ENCODE measurements around the gene STK24. TPM values are rescaled to one million over a fixed set of nuclear protein-coding genes. Genes with fewer than 3 reads are reported as not detected.
A peak's percentile ranks its signal among the peaks of the same experiment; 100 is the strongest.

STK24 gene
- total RNA-seq, 5 donors from 2014 or later (not counting 1 experiment from before 2014, with no cell fraction given) = 92.1 to 143 (median 113) TPM

GRCh38 chr13:98438246-98439125 is 138.4 kb downstream of the STK24 start:
- CTCF ChIA-PET = no interaction called here
- Histone ChIP-seq H3K4me1 (ENCODE audit: control insufficient read depth in 1 of 2, extremely low read depth in 1 of 2, insufficient read depth in 2 of 2, low read length in 2 of 2) (no peaks in the 10 kb centered on the region), H3K4me3 (ENCODE audit: control insufficient read depth in 1 of 2, extremely low read depth in 1 of 2, low read length in 1 of 2) (no peak overlapping the region), H3K9me3 (no peaks in the 10 kb centered on the region), H3K27ac (ENCODE audit: low read length) (no peak overlapping the region), H3K27me3 (replicated peaks in 1 of 2; ENCODE audit: control insufficient read depth in 2 of 2, extremely low read depth in 1 of 2, insufficient read depth in 2 of 2, low read length in 1 of 2) (peaks cover 0 to 7% of the 10 kb centered on the region in 2 experiments), H3K36me3 (ENCODE audit: control insufficient read depth in 2 of 2, extremely low read depth in 1 of 2, insufficient read depth in 1 of 2, low read length in 1 of 2) (no peaks in the 10 kb centered on the region)
- DNase-seq = no peak
- Mint-ChIP-seq H3K4me1 (no peaks in the 10 kb centered on the region), H3K36me3 (no peaks in the 10 kb centered on the region), H3K27ac (no peak overlapping the region), H3K4me3 (no peak overlapping the region), H3K9me3 (no peaks in the 10 kb centered on the region), H3K27me3 (no peaks in the 10 kb centered on the region)
- POLR2A ChIA-PET = no interaction called here
- 89% methylated on average over 17 of the region's 27 CpGs for WGBS (ENCODE audit: insufficient coverage)
- peak in 1 of 4 experiments; percentile 17 for ATAC-seq (replicated peaks in 1 of 4)

GRCh38 chr13:98436233-98436910 is 140.5 kb downstream of the STK24 start:
- 48% methylated on average over 6 of the region's 12 CpGs for WGBS (ENCODE audit: insufficient coverage)
- H3K9me3 Mint-ChIP-seq = no peaks in the 10 kb centered on the region
- peaks cover 0 to 15% of the 10 kb centered on the region in 2 experiments for H3K27me3 ChIP-seq (replicated peaks in 1 of 2; ENCODE audit: control insufficient read depth in 2 of 2, extremely low read depth in 1 of 2, insufficient read depth in 2 of 2, low read length in 1 of 2)
- no peak overlapping the region for H3K27ac Mint-ChIP-seq
- H3K4me3 ChIP-seq (ENCODE audit: control insufficient read depth in 1 of 2, extremely low read depth in 1 of 2, low read length in 1 of 2) = no peak overlapping the region
- H3K27me3 Mint-ChIP-seq = peaks cover 6 to 9% of the 10 kb centered on the region in 2 donors
- no peaks in the 10 kb centered on the region for H3K36me3 Mint-ChIP-seq
- ChIA-PET POLR2A (no interaction called here), CTCF (no interaction called here)
- DNase-seq = no peak
- H3K9me3 ChIP-seq = no peaks in the 10 kb centered on the region
- H3K4me1 Mint-ChIP-seq = no peaks in the 10 kb centered on the region
- H3K4me3 Mint-ChIP-seq = no peak overlapping the region
- H3K36me3 ChIP-seq (ENCODE audit: control insufficient read depth in 2 of 2, extremely low read depth in 1 of 2, insufficient read depth in 1 of 2, low read length in 1 of 2) = no peaks in the 10 kb centered on the region
- H3K27ac ChIP-seq (ENCODE audit: low read length) = no peak overlapping the region
- no peaks in the 10 kb centered on the region for H3K4me1 ChIP-seq (ENCODE audit: control insufficient read depth in 1 of 2, extremely low read depth in 1 of 2, insufficient read depth in 2 of 2, low read length in 2 of 2)
- no peak for ATAC-seq (replicated peaks in 1 of 4)

- H3K36me3 ChIP-seq (ENCODE audit: control insufficient read depth in 2 of 2, extremely low read depth in 1 of 2, insufficient read depth in 1 of 2, low read length in 1 of 2) = no peaks in the 10 kb centered on the region
- Mint-ChIP-seq H3K36me3 (no peaks in the 10 kb centered on the region), H3K9me3 (no peaks in the 10 kb centered on the region), H3K27me3 (peaks cover 6 to 15% of the 10 kb centered on the region in 2 donors), H3K27ac (no peak overlapping the region), H3K4me1 (no peaks in the 10 kb centered on the region), H3K4me3 (no peak overlapping the region)
- H3K9me3 ChIP-seq = no peaks in the 10 kb centered on the region
- H3K27ac ChIP-seq (ENCODE audit: low read length) = no peak overlapping the region
- H3K4me1 ChIP-seq (ENCODE audit: control insufficient read depth in 1 of 2, extremely low read depth in 1 of 2, insufficient read depth in 2 of 2, low read length in 2 of 2) = no peaks in the 10 kb centered on the region
- ChIA-PET CTCF (no interaction called here), POLR2A (no interaction called here)
- no peak overlapping the region for H3K4me3 ChIP-seq (ENCODE audit: control insufficient read depth in 1 of 2, extremely low read depth in 1 of 2, low read length in 1 of 2)
- WGBS (ENCODE audit: insufficient coverage) = 91% methylated on average over 8 of the region's 11 CpGs
- no peak for DNase-seq
- ATAC-seq (replicated peaks in 1 of 4) = no peak
- H3K27me3 ChIP-seq (replicated peaks in 1 of 2; ENCODE audit: control insufficient read depth in 2 of 2, extremely low read depth in 1 of 2, insufficient read depth in 2 of 2, low read length in 1 of 2) = peaks cover 0 to 20% of the 10 kb centered on the region in 2 experiments
Measured at GRCh38 chr13:98435376-98435775, 141.5 kb downstream of the STK24 start.

GRCh38 chr13:98434060-98434459 is 142.8 kb downstream of the STK24 start:
- Mint-ChIP-seq H3K27ac (no peak overlapping the region), H3K36me3 (no peaks in the 10 kb centered on the region), H3K4me1 (no peaks in the 10 kb centered on the region), H3K27me3 (peaks cover 7 to 23% of the 10 kb centered on the region in 2 donors), H3K4me3 (no peak overlapping the region), H3K9me3 (no peaks in the 10 kb centered on the region)
- 100% methylated on average over 1 of the region's 6 CpGs for WGBS (ENCODE audit: insufficient coverage)
- ChIA-PET POLR2A (no interaction called here), CTCF (interaction anchor here in 1 of 2 donors (0.6 kb wide), 1 partner anchor 258 kb away, joined by 8 read pairs; no protein-coding TSS in a partner anchor)
- DNase-seq (no peak), ATAC-seq (replicated peaks in 1 of 4) (no peak)
- Histone ChIP-seq H3K9me3 (no peaks in the 10 kb centered on the region), H3K27ac (ENCODE audit: low read length) (no peak overlapping the region), H3K4me3 (ENCODE audit: control insufficient read depth in 1 of 2, extremely low read depth in 1 of 2, low read length in 1 of 2) (no peak overlapping the region), H3K4me1 (ENCODE audit: control insufficient read depth in 1 of 2, extremely low read depth in 1 of 2, insufficient read depth in 2 of 2, low read length in 2 of 2) (no peaks in the 10 kb centered on the region), H3K27me3 (replicated peaks in 1 of 2; ENCODE audit: control insufficient read depth in 2 of 2, extremely low read depth in 1 of 2, insufficient read depth in 2 of 2, low read length in 1 of 2) (peaks cover 0 to 33% of the 10 kb centered on the region in 2 experiments), H3K36me3 (ENCODE audit: control insufficient read depth in 2 of 2, extremely low read depth in 1 of 2, insufficient read depth in 1 of 2, low read length in 1 of 2) (no peaks in the 10 kb centered on the region)

GRCh38 chr13:98433654-98434053 is 143.3 kb downstream of the STK24 start:
- Histone ChIP-seq H3K9me3 (no peaks in the 10 kb centered on the region), H3K27me3 (replicated peaks in 1 of 2; ENCODE audit: control insufficient read depth in 2 of 2, extremely low read depth in 1 of 2, insufficient read depth in 2 of 2, low read length in 1 of 2) (peaks cover 0 to 29% of the 10 kb centered on the region in 2 experiments), H3K4me1 (ENCODE audit: control insufficient read depth in 1 of 2, extremely low read depth in 1 of 2, insufficient read depth in 2 of 2, low read length in 2 of 2) (no peaks in the 10 kb centered on the region), H3K4me3 (ENCODE audit: control insufficient read depth in 1 of 2, extremely low read depth in 1 of 2, low read length in 1 of 2) (no peak overlapping the region), H3K27ac (ENCODE audit: low read length) (no peak overlapping the region), H3K36me3 (ENCODE audit: control insufficient read depth in 2 of 2, extremely low read depth in 1 of 2, insufficient read depth in 1 of 2, low read length in 1 of 2) (no peaks in the 10 kb centered on the region)
- POLR2A ChIA-PET = no interaction called here
- no peak overlapping the region for H3K4me3 Mint-ChIP-seq
- H3K4me1 Mint-ChIP-seq = no peaks in the 10 kb centered on the region
- no peak for DNase-seq
- CTCF ChIA-PET = interaction anchor here in 1 of 2 donors (0.6 kb wide), 1 partner anchor 259 kb away, joined by 8 read pairs; no protein-coding TSS in a partner anchor
- no peaks in the 10 kb centered on the region for H3K9me3 Mint-ChIP-seq
- H3K27ac Mint-ChIP-seq = no peak overlapping the region
- WGBS (ENCODE audit: insufficient coverage) = 87% methylated on average over 3 of the region's 10 CpGs
- peaks cover 11 to 27% of the 10 kb centered on the region in 2 donors for H3K27me3 Mint-ChIP-seq
- no peak for ATAC-seq (replicated peaks in 1 of 4)
- H3K36me3 Mint-ChIP-seq = no peaks in the 10 kb centered on the region

GRCh38 chr13:98432638-98433037 is 144.3 kb downstream of the STK24 start:
- ChIA-PET CTCF (interaction anchor here in 1 of 2 donors (0.5 kb wide), 1 partner anchor 185 kb away, joined by 3 read pairs; no protein-coding TSS in a partner anchor), POLR2A (no interaction called here)
- Histone ChIP-seq H3K27me3 (replicated peaks in 1 of 2; ENCODE audit: control insufficient read depth in 2 of 2, extremely low read depth in 1 of 2, insufficient read depth in 2 of 2, low read length in 1 of 2) (peaks cover 0 to 29% of the 10 kb centered on the region in 2 experiments), H3K4me3 (ENCODE audit: control insufficient read depth in 1 of 2, extremely low read depth in 1 of 2, low read length in 1 of 2) (no peak overlapping the region), H3K9me3 (no peaks in the 10 kb centered on the region), H3K27ac (ENCODE audit: low read length) (no peak overlapping the region), H3K36me3 (ENCODE audit: control insufficient read depth in 2 of 2, extremely low read depth in 1 of 2, insufficient read depth in 1 of 2, low read length in 1 of 2) (no peaks in the 10 kb centered on the region), H3K4me1 (ENCODE audit: control insufficient read depth in 1 of 2, extremely low read depth in 1 of 2, insufficient read depth in 2 of 2, low read length in 2 of 2) (no peaks in the 10 kb centered on the region)
- no peak overlapping the region for H3K4me3 Mint-ChIP-seq
- DNase-seq (no peak), ATAC-seq (replicated peaks in 1 of 4) (no peak)
- peaks cover 15 to 34% of the 10 kb centered on the region in 2 donors for H3K27me3 Mint-ChIP-seq
- H3K4me1 Mint-ChIP-seq = no peaks in the 10 kb centered on the region
- 83% methylated on average over 11 of the region's 11 CpGs for WGBS (ENCODE audit: insufficient coverage)
- no peaks in the 10 kb centered on the region for H3K36me3 Mint-ChIP-seq
- no peak overlapping the region for H3K27ac Mint-ChIP-seq
- no peaks in the 10 kb centered on the region for H3K9me3 Mint-ChIP-seq
